ENCODE results near the gene ARHGEF2. TPM values are rescaled to one million over a fixed set of nuclear protein-coding genes. Genes with fewer than 3 reads are reported as not detected.

ARHGEF2 gene
- total RNA-seq, 2 experiments from 2014 or later: 159 to 164 TPM

DNA sequence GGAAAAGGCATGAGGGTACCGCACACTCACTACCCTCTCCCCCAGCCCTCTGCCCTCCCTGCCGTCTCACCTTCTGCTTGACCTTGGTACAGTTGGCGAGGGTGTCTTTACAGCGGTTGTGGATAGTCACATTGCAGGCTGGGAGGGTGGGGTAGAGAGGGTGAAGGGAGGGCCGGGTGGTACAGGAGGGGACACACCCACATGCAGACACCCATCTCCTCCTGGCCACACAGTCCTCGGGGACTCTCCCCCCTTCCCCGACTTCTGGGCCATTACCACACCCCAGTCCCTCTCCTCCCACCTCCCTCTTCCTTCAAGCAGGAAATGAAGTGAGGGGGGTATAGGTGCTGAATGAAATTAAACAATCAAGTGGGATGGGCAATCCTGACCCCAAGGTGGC is 11.6 kb downstream of the ARHGEF2 start:
- ChIA-PET CTCF (interaction anchor here (1.4 to 1.9 kb wide), 4 partner anchors 9 to 34 kb away, joined by 3 to 12 read pairs (median 6); no protein-coding TSS in a partner anchor), POLR2A (interaction anchor here (0.6 to 3.4 kb wide), 4 partner anchors 10 to 34 kb away, joined by 4 to 52 read pairs (median 10); partner anchors contain the start of genes ARHGEF2 and KHDC4)
- no peak overlapping the region for H3K4me3 Mint-ChIP-seq
- H3K9me3 Mint-ChIP-seq: no peaks in the 10 kb centered on the region
- H3K36me3 Mint-ChIP-seq (ENCODE audit: low read depth): peaks cover 80% of the 10 kb centered on the region
- DNase-seq: no peak
- H3K27ac Mint-ChIP-seq: peak overlapping the region; percentile 87
- H3K27me3 Mint-ChIP-seq: no peaks in the 10 kb centered on the region
- H3K4me1 Mint-ChIP-seq: peaks cover 82% of the 10 kb centered on the region

DNA sequence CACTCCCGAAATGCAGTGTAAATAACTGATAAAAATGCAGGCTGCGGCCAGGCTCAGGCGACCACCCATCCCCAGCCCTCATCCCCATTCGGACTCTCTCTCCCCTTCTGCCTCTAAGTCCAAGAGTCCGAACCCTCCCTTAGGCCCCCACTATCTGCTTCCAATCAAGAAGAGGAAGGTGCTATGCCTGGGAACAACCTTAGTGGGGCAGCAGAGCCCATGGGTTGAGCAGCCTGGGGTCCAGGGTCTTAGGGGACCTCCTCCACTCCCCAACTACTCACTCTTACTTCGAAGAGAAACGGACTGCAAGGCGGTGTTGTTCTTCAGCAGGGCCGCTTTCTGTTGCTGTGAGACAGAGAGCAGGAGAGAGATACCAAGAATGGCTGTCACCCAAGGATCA is 12.2 kb downstream of the ARHGEF2 start:
- peaks cover 82% of the 10 kb centered on the region for H3K4me1 Mint-ChIP-seq
- peak overlapping the region; percentile 87 for H3K27ac Mint-ChIP-seq
- DNase-seq: no peak
- CTCF ChIA-PET: interaction anchor here (0.9 to 1.7 kb wide), 3 partner anchors 9 to 23 kb away, joined by 3 to 5 read pairs (median 4); no protein-coding TSS in a partner anchor
- H3K36me3 Mint-ChIP-seq (ENCODE audit: low read depth): peaks cover 85% of the 10 kb centered on the region
- POLR2A ChIA-PET: interaction anchor here (3.4 kb wide), 1 partner anchor 12 kb away, joined by 52 read pairs; the partner anchor contains the start of gene ARHGEF2
- no peak overlapping the region for H3K4me3 Mint-ChIP-seq
- H3K9me3 Mint-ChIP-seq: no peaks in the 10 kb centered on the region
- H3K27me3 Mint-ChIP-seq: no peaks in the 10 kb centered on the region

GRCh38 chr1:155964193-155964592 is 14.2 kb downstream of the ARHGEF2 start:
- Mint-ChIP-seq H3K9me3 (no peaks in the 10 kb centered on the region), H3K36me3 (ENCODE audit: low read depth) (peaks cover 89% of the 10 kb centered on the region), H3K4me1 (peaks cover 76% of the 10 kb centered on the region), H3K27ac (peak overlapping the region; percentile 55), H3K4me3 (no peak overlapping the region), H3K27me3 (no peaks in the 10 kb centered on the region)
- ChIA-PET CTCF (interaction anchor here (0.7 to 1.7 kb wide), 2 partner anchors 25 to 26 kb away, joined by 5 to 6 read pairs; no protein-coding TSS in a partner anchor), POLR2A (interaction anchor here (4.8 kb wide), 1 partner anchor 13 kb away, joined by 38 read pairs; the partner anchor contains the start of gene ARHGEF2)
- DNase-seq: no peak

DNA sequence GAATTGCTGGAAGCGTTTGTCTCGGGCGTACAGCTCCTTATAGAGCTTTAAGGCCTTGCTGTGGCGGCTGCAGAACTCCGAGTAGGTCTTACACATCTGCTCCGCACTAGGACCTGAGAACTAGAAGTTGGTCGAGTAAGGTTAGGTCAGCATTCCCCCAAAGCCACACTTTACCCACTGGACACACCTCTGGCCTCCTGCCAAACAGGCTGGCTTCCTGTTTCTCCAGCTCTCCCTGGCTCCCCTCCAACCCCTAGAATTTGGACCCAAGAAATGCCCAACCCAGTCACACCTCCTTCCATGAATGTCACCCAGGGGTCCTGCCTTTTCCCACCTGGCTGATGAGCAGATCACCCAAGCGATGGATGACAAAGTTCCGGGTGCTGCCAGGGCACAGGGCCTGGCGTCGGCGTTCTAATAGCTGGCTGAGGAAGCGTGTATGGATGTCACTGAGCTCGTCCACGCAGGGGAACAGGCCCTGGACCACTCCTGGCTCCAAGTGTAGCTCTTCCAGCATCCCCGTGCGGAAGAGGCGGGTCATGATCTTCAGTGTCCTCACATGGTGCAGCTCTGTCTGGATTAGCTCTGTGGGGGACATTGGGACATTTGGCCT is 15.6 kb downstream of the ARHGEF2 start:
- DNase-seq: no peak
- ChIA-PET POLR2A (interaction anchor here (0.6 to 4.8 kb wide), 5 partner anchors 15 to 32 kb away, joined by 3 to 38 read pairs (median 5); partner anchors contain the start of genes ARHGEF2 and KHDC4), CTCF (interaction anchor here (0.5 to 3.8 kb wide), 4 partner anchors 16 to 27 kb away, joined by 4 to 15 read pairs (median 8); partner anchors contain the start of gene ARHGEF2)
- peaks cover 62% of the 10 kb centered on the region for H3K4me1 Mint-ChIP-seq
- no peaks in the 10 kb centered on the region for H3K9me3 Mint-ChIP-seq
- H3K36me3 Mint-ChIP-seq (ENCODE audit: low read depth): peaks cover 81% of the 10 kb centered on the region
- peak overlapping the region; percentile 61 for H3K27ac Mint-ChIP-seq
- H3K4me3 Mint-ChIP-seq: no peak overlapping the region
- no peaks in the 10 kb centered on the region for H3K27me3 Mint-ChIP-seq

- ChIA-PET POLR2A (interaction anchor here (0.6 to 4.8 kb wide), 4 partner anchors 16 to 28 kb away, joined by 3 to 38 read pairs (median 5); partner anchors contain the start of genes ARHGEF2 and KHDC4), CTCF (interaction anchor here (0.5 to 3.8 kb wide), 5 partner anchors 16 to 31 kb away, joined by 3 to 15 read pairs (median 4); partner anchors contain the start of gene ARHGEF2)
- Mint-ChIP-seq H3K27me3 (no peaks in the 10 kb centered on the region), H3K4me3 (no peak overlapping the region), H3K9me3 (no peaks in the 10 kb centered on the region), H3K4me1 (peaks cover 54% of the 10 kb centered on the region), H3K36me3 (ENCODE audit: low read depth) (peaks cover 83% of the 10 kb centered on the region), H3K27ac (peak overlapping the region; percentile 89)
- DNase-seq: peak; percentile 62
Observed at GRCh38 chr1:155961937-155962336, 16.4 kb downstream of the ARHGEF2 start.

GRCh38 chr1:155960081-155960745 is 18.1 kb downstream of the ARHGEF2 start:
- no peak for DNase-seq
- Mint-ChIP-seq H3K27me3 (no peaks in the 10 kb centered on the region), H3K4me3 (no peak overlapping the region), H3K9me3 (no peaks in the 10 kb centered on the region), H3K36me3 (ENCODE audit: low read depth) (peaks cover 74% of the 10 kb centered on the region), H3K4me1 (peaks cover 39% of the 10 kb centered on the region), H3K27ac (peak overlapping the region; percentile 58)
- CTCF ChIA-PET: interaction anchor here (0.6 to 3.8 kb wide), 4 partner anchors 12 to 30 kb away, joined by 3 to 15 read pairs (median 4); no protein-coding TSS in a partner anchor
- POLR2A ChIA-PET: interaction anchor here (0.8 to 4.8 kb wide), 3 partner anchors 13 to 17 kb away, joined by 3 to 38 read pairs (median 3); partner anchors contain the start of gene ARHGEF2

GRCh38 chr1:155957411-155957915 is 20.9 kb downstream of the ARHGEF2 start:
- Mint-ChIP-seq H3K27ac (no peak overlapping the region), H3K9me3 (no peaks in the 10 kb centered on the region), H3K36me3 (ENCODE audit: low read depth) (peaks cover 76% of the 10 kb centered on the region), H3K27me3 (no peaks in the 10 kb centered on the region), H3K4me3 (no peak overlapping the region), H3K4me1 (peaks cover 25% of the 10 kb centered on the region)
- POLR2A ChIA-PET: interaction anchor here (1.0 to 1.6 kb wide), 3 partner anchors 11 to 23 kb away, joined by 4 to 6 read pairs (median 5); partner anchors contain the start of gene KHDC4
- no peak for DNase-seq
- CTCF ChIA-PET: interaction anchor here (0.7 to 1.3 kb wide), 3 partner anchors 19 to 108 kb away, joined by 3 to 5 read pairs (median 4); no protein-coding TSS in a partner anchor

DNA sequence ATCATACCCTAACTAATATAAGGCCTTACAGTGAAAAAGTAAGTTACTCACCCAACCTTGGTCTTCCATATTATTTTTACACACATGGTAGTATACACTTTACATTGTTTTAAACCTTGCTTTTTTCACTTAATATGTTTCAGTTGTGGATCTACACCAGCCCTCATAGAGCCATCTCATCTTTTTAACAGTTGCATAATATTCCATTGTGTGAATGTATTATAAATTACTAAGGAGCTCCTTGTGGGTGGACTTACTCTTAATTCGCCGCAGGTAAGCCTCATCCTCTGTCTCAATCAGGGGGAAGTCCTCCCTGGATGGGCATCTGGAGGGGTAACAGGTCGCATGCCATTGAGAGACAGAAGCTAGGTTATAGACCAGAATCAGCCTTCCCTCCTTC is 23.7 kb downstream of the ARHGEF2 start:
- no peaks in the 10 kb centered on the region for H3K4me1 Mint-ChIP-seq
- H3K9me3 Mint-ChIP-seq: no peaks in the 10 kb centered on the region
- ChIA-PET CTCF (interaction anchor here (1.0 to 1.4 kb wide), 3 partner anchors 20 to 35 kb away, joined by 3 to 4 read pairs (median 3); no protein-coding TSS in a partner anchor), POLR2A (interaction anchor here (0.9 to 1.8 kb wide), 3 partner anchors 11 to 35 kb away, joined by 3 to 4 read pairs (median 4); no protein-coding TSS in a partner anchor)
- no peak overlapping the region for H3K27ac Mint-ChIP-seq
- peaks cover 73% of the 10 kb centered on the region for H3K36me3 Mint-ChIP-seq (ENCODE audit: low read depth)
- no peaks in the 10 kb centered on the region for H3K27me3 Mint-ChIP-seq
- no peak for DNase-seq
- H3K4me3 Mint-ChIP-seq: no peak overlapping the region

GRCh38 chr1:155952505-155952890 is 25.8 kb downstream of the ARHGEF2 start:
- Mint-ChIP-seq H3K4me1 (peaks cover 4% of the 10 kb centered on the region), H3K27me3 (no peaks in the 10 kb centered on the region), H3K4me3 (no peak overlapping the region), H3K9me3 (no peaks in the 10 kb centered on the region), H3K36me3 (ENCODE audit: low read depth) (peaks cover 66% of the 10 kb centered on the region), H3K27ac (no peak overlapping the region)
- no peak for DNase-seq
- ChIA-PET CTCF (no interaction called here), POLR2A (interaction anchor here (1.2 to 1.4 kb wide), 3 partner anchors 14 to 260 kb away, joined by 3 to 5 read pairs (median 3); partner anchors contain the start of gene PMF1)

DNA sequence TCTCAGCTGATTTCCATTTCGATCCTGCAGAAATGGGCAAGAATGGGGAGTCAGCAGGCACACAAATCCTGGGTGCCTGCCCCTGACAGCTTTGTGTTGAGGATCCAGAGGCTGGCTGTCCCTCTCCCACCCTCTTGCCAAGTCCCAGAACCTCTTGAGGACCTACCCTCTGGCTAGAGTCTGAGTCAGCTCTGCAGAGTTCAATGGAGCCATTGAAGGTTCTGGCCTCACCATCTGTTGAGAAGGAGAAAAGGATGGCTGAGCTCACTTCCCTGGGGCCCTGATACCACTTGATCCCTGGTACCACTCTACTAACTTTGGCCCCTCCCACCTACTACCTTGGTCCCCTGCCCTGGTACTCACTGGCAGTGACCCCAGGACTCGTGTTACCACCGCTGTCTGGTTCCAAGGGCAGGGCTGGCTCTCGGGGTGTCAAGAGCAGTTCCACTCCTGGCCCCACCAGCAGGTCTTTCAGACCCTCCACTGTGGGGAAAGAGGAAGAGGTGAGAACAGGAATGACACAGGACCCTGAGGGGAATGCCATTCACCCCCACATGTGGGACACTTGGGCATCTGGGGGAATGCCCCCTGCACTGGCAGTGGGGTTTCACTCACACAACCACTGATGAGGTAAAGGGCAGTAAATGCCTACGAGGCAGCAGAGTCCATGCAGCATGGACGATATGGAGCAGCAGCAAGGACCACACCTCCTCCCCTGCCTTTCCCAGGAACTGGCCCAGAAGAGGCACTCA is 26.4 kb downstream of the ARHGEF2 start:
- Mint-ChIP-seq H3K36me3 (ENCODE audit: low read depth) (peaks cover 65% of the 10 kb centered on the region), H3K27me3 (no peaks in the 10 kb centered on the region), H3K4me1 (peaks cover 10% of the 10 kb centered on the region), H3K4me3 (no peak overlapping the region), H3K9me3 (no peaks in the 10 kb centered on the region), H3K27ac (no peak overlapping the region)
- ChIA-PET CTCF (no interaction called here), POLR2A (interaction anchor here (0.8 to 1.4 kb wide), 7 partner anchors 12 to 261 kb away, joined by 3 to 5 read pairs (median 3); partner anchors contain the start of genes KHDC4 and PMF1)
- no peak for DNase-seq

GRCh38 chr1:155950829-155951228 is 27.5 kb downstream of the ARHGEF2 start:
- POLR2A ChIA-PET: interaction anchor here (1.2 to 1.4 kb wide), 3 partner anchors 11 to 26 kb away, joined by 5 read pairs; partner anchors contain the start of gene KHDC4
- H3K27ac Mint-ChIP-seq: no peak overlapping the region
- peaks cover 21% of the 10 kb centered on the region for H3K4me1 Mint-ChIP-seq
- H3K27me3 Mint-ChIP-seq: no peaks in the 10 kb centered on the region
- DNase-seq: no peak
- no peaks in the 10 kb centered on the region for H3K9me3 Mint-ChIP-seq
- CTCF ChIA-PET: no interaction called here
- H3K4me3 Mint-ChIP-seq: no peak overlapping the region
- H3K36me3 Mint-ChIP-seq (ENCODE audit: low read depth): peaks cover 67% of the 10 kb centered on the region
